ENCODE data around the gene SLC22A3. TPM values are rescaled to one million over a fixed set of nuclear protein-coding genes. Genes with fewer than 3 reads are reported as not detected.
A peak's percentile ranks its signal among the peaks of the same experiment; 100 is the strongest.

Gene SLC22A3
- total and polyA plus RNA-seq, 11 donors: 0.45 to 3.0 (median 0.75) TPM

GRCh38 chr6:160344271-160344670 lies 3.9 kb upstream of the SLC22A3 start:
- H3K9me3 ChIP-seq: no peaks in the 10 kb centered on the region
- ATAC-seq: no peak
- H3K27ac ChIP-seq: no peak overlapping the region
- no peak for TF ChIP-seq POLR2A (IDR thresholded peaks at IDR 0.05)
- TF ChIP-seq, protein P1, sequence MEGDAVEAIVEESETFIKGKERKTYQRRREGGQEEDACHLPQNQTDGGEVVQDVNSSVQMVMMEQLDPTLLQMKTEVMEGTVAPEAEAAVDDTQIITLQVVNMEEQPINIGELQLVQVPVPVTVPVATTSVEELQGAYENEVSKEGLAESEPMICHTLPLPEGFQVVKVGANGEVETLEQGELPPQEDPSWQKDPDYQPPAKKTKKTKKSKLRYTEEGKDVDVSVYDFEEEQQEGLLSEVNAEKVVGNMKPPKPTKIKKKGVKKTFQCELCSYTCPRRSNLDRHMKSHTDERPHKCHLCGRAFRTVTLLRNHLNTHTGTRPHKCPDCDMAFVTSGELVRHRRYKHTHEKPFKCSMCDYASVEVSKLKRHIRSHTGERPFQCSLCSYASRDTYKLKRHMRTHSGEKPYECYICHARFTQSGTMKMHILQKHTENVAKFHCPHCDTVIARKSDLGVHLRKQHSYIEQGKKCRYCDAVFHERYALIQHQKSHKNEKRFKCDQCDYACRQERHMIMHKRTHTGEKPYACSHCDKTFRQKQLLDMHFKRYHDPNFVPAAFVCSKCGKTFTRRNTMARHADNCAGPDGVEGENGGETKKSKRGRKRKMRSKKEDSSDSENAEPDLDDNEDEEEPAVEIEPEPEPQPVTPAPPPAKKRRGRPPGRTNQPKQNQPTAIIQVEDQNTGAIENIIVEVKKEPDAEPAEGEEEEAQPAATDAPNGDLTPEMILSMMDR (IDR thresholded peaks at IDR 0.05): no peak
- WGBS, 4 donors: 85 to 90% (median 89%) methylated on average over 3 of the region's 3 CpGs
- H3K4me1 ChIP-seq: peaks cover 0 to 16% (median 0%) of the 10 kb centered on the region in 12 donors
- peaks cover 0 to 23% (median 7%) of the 10 kb centered on the region in 9 donors for H3K27me3 ChIP-seq
- H3K36me3 ChIP-seq: no peaks in the 10 kb centered on the region
- H3K4me3 ChIP-seq: no peak overlapping the region
- intact Hi-C loops (cut with DNase I): loop anchor here in 1 of 10 donors (10.0 kb wide), 1 partner anchor 111 kb away; no protein-coding TSS in a partner anchor
- no peak for DNase-seq

GRCh38 chr6:160347259-160348222 lies 637 bp upstream of the SLC22A3 start:
- 33 to 70% (median 42%) methylated on average over 34 to 74 of the region's 74 CpGs for WGBS, 4 donors
- intact Hi-C loops (cut with DNase I): loop anchor here in 2 of 10 donors (2.0 to 10.0 kb wide), 2 partner anchors 37 to 107 kb away; no protein-coding TSS in a partner anchor
- no peak for DNase-seq
- Histone ChIP-seq H3K27ac (peak overlapping the region in 4 of 12 donors; percentile 20 to 87 (median 58)), H3K36me3 (no peaks in the 10 kb centered on the region), H3K9me3 (no peaks in the 10 kb centered on the region), H3K4me3 (peak overlapping the region in 9 of 12 donors; percentile 47 to 65 (median 54)), H3K4me1 (peaks cover 0 to 19% (median 0%) of the 10 kb centered on the region in 12 donors), H3K27me3 (peaks cover 0 to 42% (median 11%) of the 10 kb centered on the region in 9 donors)
- ATAC-seq: peak in 2 of 4 donors; percentile 25 to 40
- no peak for TF ChIP-seq POLR2A (IDR thresholded peaks at IDR 0.05)
- TF ChIP-seq, protein P1 (IDR thresholded peaks at IDR 0.05): no peak

DNA sequence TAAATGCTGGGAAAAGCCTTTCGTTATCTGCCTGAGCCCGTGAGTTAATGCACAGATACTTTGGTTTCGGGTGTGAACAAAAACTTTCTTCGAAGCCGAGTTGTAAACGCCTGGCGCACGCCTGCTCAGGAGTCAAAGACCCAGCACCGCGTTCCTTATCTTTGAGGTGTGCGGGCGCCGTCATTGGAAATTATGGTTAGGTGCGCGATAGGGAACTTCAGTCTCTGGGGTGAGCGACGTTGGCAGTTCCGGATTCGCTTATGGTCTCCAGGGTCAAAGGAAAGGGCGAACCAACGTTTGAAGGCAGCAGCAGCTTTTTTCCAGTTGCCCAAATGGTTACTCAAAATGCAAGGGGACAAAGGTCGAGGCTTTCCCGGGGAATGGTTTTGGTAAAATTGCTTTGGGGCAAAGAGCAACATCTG lies 853 bp downstream of the SLC22A3 start:
- ATAC-seq (no peak), DNase-seq (no peak)
- no peaks in the 10 kb centered on the region for H3K36me3 ChIP-seq
- H3K4me3 ChIP-seq: peak overlapping the region; percentile 43 to 65 (median 51)
- TF ChIP-seq, protein P1 (IDR thresholded peaks at IDR 0.05): no peak
- TF ChIP-seq POLR2A (IDR thresholded peaks at IDR 0.05): no peak
- H3K27ac ChIP-seq: peak overlapping the region in 4 of 12 donors; percentile 9 to 87 (median 58)
- intact Hi-C loops (cut with DNase I): loop anchor here in 2 of 10 donors (2.0 to 10.0 kb wide), 2 partner anchors 38 to 106 kb away; no protein-coding TSS in a partner anchor
- peaks cover 0 to 46% (median 11%) of the 10 kb centered on the region in 9 donors for H3K27me3 ChIP-seq
- H3K9me3 ChIP-seq: no peaks in the 10 kb centered on the region
- peaks cover 0 to 19% (median 0%) of the 10 kb centered on the region in 12 donors for H3K4me1 ChIP-seq
- 2 to 8% (median 4%) methylated on average over 17 to 23 of the region's 23 CpGs for WGBS, 4 donors
